HEK293T (cell line): ENCODE results near the gene AK5.

Experiments used
- CTCF ChIA-PET: fragments of 350-600 bp; formaldehyde crosslinking; extraction: SDS; loops from one replicate; lab custom pipeline; 2021; ENCODE audit warnings: antibody characterized with exemption, inconsistent platforms; lab: Yijun Ruan, JAX
- POLR2A ChIA-PET: fragments of 350-600 bp; formaldehyde crosslinking; extraction: SDS; loops from one replicate; lab custom pipeline; 2020; ENCODE audit warnings: antibody characterized with exemption, inconsistent platforms; lab: Yijun Ruan, JAX
- DNase-seq: peaks from one replicate; pipeline ENCODE4 v3.0.0; 2012; ENCODE audit warnings: mixed read lengths; ENCODE audit errors: extremely low spot score
- ARNT ChIP-seq: fragments of 450-650 bp; IDR thresholded peaks from 2 replicates; pipeline ENCODE4 v1.6.1; 2017; ENCODE audit warnings: mild to moderate bottlenecking
- BHLHE40 ChIP-seq: fragments of 450-650 bp; IDR thresholded peaks from 2 replicates; pipeline ENCODE4 v1.6.1; 2016; ENCODE audit warnings: mild to moderate bottlenecking, moderate library complexity, borderline replicate concordance
- CTBP1 ChIP-seq: fragments of 450-650 bp; IDR thresholded peaks from 2 replicates; pipeline ENCODE4 v1.6.1; 2016; ENCODE audit warnings: borderline replicate concordance
- ELF4 ChIP-seq: fragments of 450-650 bp; IDR thresholded peaks from 2 replicates; pipeline ENCODE4 v1.6.1; 2017; ENCODE audit warnings: antibody characterized with exemption
- FOXA1 ChIP-seq: fragments of 450-650 bp; IDR thresholded peaks from 2 replicates; pipeline ENCODE4 v1.6.1; 2016; ENCODE audit warnings: mild to moderate bottlenecking
- FOXK2 ChIP-seq: fragments of 450-650 bp; IDR thresholded peaks from 2 replicates; pipeline ENCODE4 v1.6.1; 2016; ENCODE audit warnings: mild to moderate bottlenecking
- FOXM1 ChIP-seq: fragments of 450-650 bp; IDR thresholded peaks from 2 replicates; pipeline ENCODE4 v1.6.1; 2017; ENCODE audit warnings: mild to moderate bottlenecking, borderline replicate concordance
- HDGF ChIP-seq: fragments of 450-650 bp; IDR thresholded peaks from 2 replicates; pipeline ENCODE4 v1.6.1; 2017; ENCODE audit warnings: antibody characterized with exemption, borderline replicate concordance
- L3MBTL2 ChIP-seq: fragments of 450-650 bp; conservative IDR thresholded peaks from 2 replicates; pipeline ENCODE4 v1.6.1; 2016; ENCODE audit warnings: mild to moderate bottlenecking
- LEF1 ChIP-seq: fragments of 450-650 bp; IDR thresholded peaks from 2 replicates; pipeline ENCODE4 v1.6.1; 2017; ENCODE audit warnings: mild to moderate bottlenecking, borderline replicate concordance
- NFRKB ChIP-seq: fragments of 450-650 bp; IDR thresholded peaks from 2 replicates; pipeline ENCODE4 v1.6.1; 2016; ENCODE audit warnings: mild to moderate bottlenecking, moderate library complexity
- PKNOX1 ChIP-seq: fragments of 450-650 bp; IDR thresholded peaks from 2 replicates; pipeline ENCODE4 v1.6.1; 2016
- SP1 ChIP-seq: fragments of 450-650 bp; IDR thresholded peaks from 2 replicates; pipeline ENCODE4 v1.6.1; 2017
- SUZ12 ChIP-seq: fragments of 450-650 bp; IDR thresholded peaks from 2 replicates; pipeline ENCODE4 v1.6.1; 2016; ENCODE audit warnings: mild to moderate bottlenecking
- TARDBP ChIP-seq: fragments of 450-650 bp; IDR thresholded peaks from 2 replicates; pipeline ENCODE4 v1.6.1; 2016
- ZNF384 ChIP-seq: fragments of 450-650 bp; IDR thresholded peaks from 2 replicates; pipeline ENCODE4 v1.6.1; 2016

AK5 gene

GRCh38 chr1:77463216-77463615, 181.4 kb downstream of the AK5 start:
- DNase-seq = no peak
- no peak for TF ChIP-seq LEF1
- TF ChIP-seq CTBP1 = no peak
- TF ChIP-seq HDGF = no peak
- no peak for TF ChIP-seq FOXK2
- no peak for TF ChIP-seq L3MBTL2
- TF ChIP-seq ELF4 = no peak
- no peak for TF ChIP-seq BHLHE40
- TF ChIP-seq ZNF384 = no peak
- no peak for TF ChIP-seq SUZ12
- TF ChIP-seq TARDBP = no peak
- TF ChIP-seq FOXM1 = no peak
- no peak for TF ChIP-seq NFRKB
- no peak for TF ChIP-seq FOXA1
- no peak for TF ChIP-seq ARNT
- TF ChIP-seq PKNOX1 = no peak
- no peak for TF ChIP-seq SP1
- POLR2A ChIA-PET = no interaction called here
- CTCF ChIA-PET = no interaction called here

GRCh38 chr1:77465139-77465538, 183.3 kb downstream of the AK5 start:
- TF ChIP-seq SUZ12 (no peak), FOXM1 (no peak), LEF1 (no peak)
- POLR2A ChIA-PET = no interaction called here
- CTCF ChIA-PET = no interaction called here
- no peak for DNase-seq

GRCh38 chr1:77465922-77466321, 184.1 kb downstream of the AK5 start:
- TF ChIP-seq FOXA1 = no peak
- TF ChIP-seq BHLHE40 = no peak
- TF ChIP-seq NFRKB = no peak
- TF ChIP-seq FOXK2 = no peak
- TF ChIP-seq ZNF384 = no peak
- no peak for TF ChIP-seq CTBP1
- POLR2A ChIA-PET = no interaction called here
- CTCF ChIA-PET = no interaction called here
- DNase-seq = no peak

GRCh38 chr1:77467021-77467595, 185.3 kb downstream of the AK5 start:
- POLR2A ChIA-PET = no interaction called here
- no peak for DNase-seq
- CTCF ChIA-PET = no interaction called here
- no peak for TF ChIP-seq CTBP1
- no peak for TF ChIP-seq SP1
- no peak for TF ChIP-seq L3MBTL2
- no peak for TF ChIP-seq ELF4

GRCh38 chr1:77467741-77468140, 185.9 kb downstream of the AK5 start:
- POLR2A ChIA-PET = no interaction called here

GRCh38 chr1:77468257-77468948, 186.6 kb downstream of the AK5 start:
- ChIA-PET POLR2A (no interaction called here), CTCF (no interaction called here)
- no peak for TF ChIP-seq LEF1
- TF ChIP-seq NFRKB = no peak
- TF ChIP-seq CTBP1 = no peak
- no peak for TF ChIP-seq BHLHE40
- no peak for TF ChIP-seq TARDBP
- TF ChIP-seq HDGF = no peak
- no peak for TF ChIP-seq FOXA1
- no peak for TF ChIP-seq ELF4
- no peak for TF ChIP-seq ZNF384
- TF ChIP-seq L3MBTL2 = no peak
- TF ChIP-seq SP1 = no peak
- no peak for TF ChIP-seq FOXM1
- TF ChIP-seq SUZ12 = no peak
- no peak for TF ChIP-seq ARNT
- TF ChIP-seq PKNOX1 = no peak
- no peak for TF ChIP-seq FOXK2
- DNase-seq = no peak

More at GRCh38 chr1:77467741-77468140, 185.9 kb downstream of the AK5 start:
- no peak for TF ChIP-seq FOXA1
- TF ChIP-seq HDGF = no peak
- TF ChIP-seq PKNOX1 = no peak
- no peak for TF ChIP-seq CTBP1
- no peak for TF ChIP-seq NFRKB
- no peak for TF ChIP-seq SUZ12
- TF ChIP-seq ZNF384 = no peak
- TF ChIP-seq LEF1 = no peak
- TF ChIP-seq FOXM1 = no peak
- no peak for TF ChIP-seq TARDBP
- DNase-seq = no peak
- CTCF ChIA-PET = no interaction called here
